Measurements from ENCODE around the gene HAUS1. TPM values are rescaled to one million over a fixed set of nuclear protein-coding genes. Genes with fewer than 3 reads are reported as not detected.

The HAUS1 gene
- total and polyA plus RNA-seq, 3 donors from 2014 or later = 20.5 to 31.1 (median 25.0) TPM

DNA sequence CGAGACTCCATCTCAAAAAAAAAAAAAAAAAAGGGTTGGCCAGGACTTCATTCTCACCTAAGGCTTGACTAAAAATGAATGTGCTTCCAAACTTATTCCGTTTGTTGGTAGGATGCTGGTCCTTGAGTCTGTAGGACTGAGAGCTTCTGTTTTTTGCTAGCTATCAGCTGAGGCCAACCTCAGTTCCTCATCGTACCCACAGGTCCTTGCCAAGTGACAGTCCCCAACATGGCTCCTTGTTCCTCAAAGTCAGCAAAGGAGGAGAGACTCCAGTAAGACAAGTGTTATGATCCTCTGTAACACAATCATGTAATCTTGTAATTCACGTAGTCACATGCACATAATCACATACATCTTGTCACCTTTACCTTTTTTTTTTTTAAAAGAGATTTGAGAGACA lies 37.0 kb downstream of the HAUS1 start:
- Histone ChIP-seq H3K4me1 (no peaks in the 10 kb centered on the region), H3K9me3 (no peaks in the 10 kb centered on the region), H3K4me3 (no peak overlapping the region), H3K36me3 (ENCODE audit: low read depth, missing control alignments) (no peaks in the 10 kb centered on the region), H3K27me3 (no peaks in the 10 kb centered on the region), H3K27ac (no peak overlapping the region)
- intact Hi-C loops (cut with DNase I; ENCODE audit: low total_unique reads) = no loop called here
- 88 to 93% methylated on average over 4 of the region's 4 CpGs for WGBS, 2 donors
- TF ChIP-seq POLR2A (IDR thresholded peaks at IDR 0.05) = no peak
- TF ChIP-seq, protein P1, sequence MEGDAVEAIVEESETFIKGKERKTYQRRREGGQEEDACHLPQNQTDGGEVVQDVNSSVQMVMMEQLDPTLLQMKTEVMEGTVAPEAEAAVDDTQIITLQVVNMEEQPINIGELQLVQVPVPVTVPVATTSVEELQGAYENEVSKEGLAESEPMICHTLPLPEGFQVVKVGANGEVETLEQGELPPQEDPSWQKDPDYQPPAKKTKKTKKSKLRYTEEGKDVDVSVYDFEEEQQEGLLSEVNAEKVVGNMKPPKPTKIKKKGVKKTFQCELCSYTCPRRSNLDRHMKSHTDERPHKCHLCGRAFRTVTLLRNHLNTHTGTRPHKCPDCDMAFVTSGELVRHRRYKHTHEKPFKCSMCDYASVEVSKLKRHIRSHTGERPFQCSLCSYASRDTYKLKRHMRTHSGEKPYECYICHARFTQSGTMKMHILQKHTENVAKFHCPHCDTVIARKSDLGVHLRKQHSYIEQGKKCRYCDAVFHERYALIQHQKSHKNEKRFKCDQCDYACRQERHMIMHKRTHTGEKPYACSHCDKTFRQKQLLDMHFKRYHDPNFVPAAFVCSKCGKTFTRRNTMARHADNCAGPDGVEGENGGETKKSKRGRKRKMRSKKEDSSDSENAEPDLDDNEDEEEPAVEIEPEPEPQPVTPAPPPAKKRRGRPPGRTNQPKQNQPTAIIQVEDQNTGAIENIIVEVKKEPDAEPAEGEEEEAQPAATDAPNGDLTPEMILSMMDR (IDR thresholded peaks at IDR 0.05) = no peak
- no peak for DNase-seq

DNA sequence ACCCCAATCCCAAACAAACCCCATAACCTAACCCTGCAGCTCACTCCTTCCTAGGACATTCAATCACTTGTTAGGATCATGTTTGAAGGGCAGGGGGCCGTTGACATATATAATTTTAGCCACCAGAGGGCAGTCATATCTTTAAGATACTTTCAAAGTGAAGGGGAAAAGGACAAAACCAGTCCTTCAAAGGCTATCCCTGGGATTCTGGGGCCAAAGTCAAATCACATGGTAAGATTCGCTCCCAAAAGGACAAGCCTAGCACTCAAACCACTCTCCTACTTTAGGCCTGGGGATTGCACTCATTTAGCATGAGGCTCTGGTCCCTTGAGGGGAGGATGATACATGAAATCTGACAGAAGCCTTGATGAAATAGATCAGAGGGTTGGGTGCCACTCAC lies 44.6 kb downstream of the HAUS1 start:
- intact Hi-C loops (cut with DNase I; ENCODE audit: low total_unique reads) = no loop called here
- H3K4me1 ChIP-seq = peaks cover 2% of the 10 kb centered on the region
- WGBS, 2 donors = 14 to 37% methylated on average over 2 of the region's 2 CpGs

DNA sequence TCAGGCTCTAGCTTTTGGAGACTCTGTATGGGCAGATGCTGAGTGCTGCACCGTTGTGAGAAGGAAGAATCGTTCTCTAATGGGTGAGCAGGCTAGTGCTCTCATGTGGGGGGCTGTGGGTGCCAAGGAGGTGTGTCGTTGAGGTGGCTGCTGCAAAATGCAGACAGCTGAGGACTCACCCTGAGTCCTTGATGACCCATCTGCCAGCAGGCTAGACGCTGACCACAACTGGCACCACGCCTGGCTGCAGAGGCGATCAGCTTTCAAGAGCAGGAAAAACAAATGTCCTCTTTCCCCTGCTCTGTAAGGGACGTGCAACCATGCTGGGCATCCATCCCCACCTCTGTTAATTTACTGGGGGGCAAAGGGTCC lies 48.2 kb downstream of the HAUS1 start:
- WGBS, 2 donors = 63 to 65% methylated on average over 6 to 7 of the region's 7 CpGs
- H3K9me3 ChIP-seq = no peaks in the 10 kb centered on the region

More for the DNA sequence above, 44.6 kb downstream of the HAUS1 start:
- no peak for TF ChIP-seq POLR2A (IDR thresholded peaks at IDR 0.05)
- TF ChIP-seq, protein P1 (IDR thresholded peaks at IDR 0.05) = peak; percentile 65 to 76 (median 71)
- Histone ChIP-seq H3K36me3 (ENCODE audit: low read depth, missing control alignments) (no peaks in the 10 kb centered on the region), H3K27me3 (no peaks in the 10 kb centered on the region), H3K27ac (no peak overlapping the region), H3K4me3 (no peak overlapping the region), H3K9me3 (no peaks in the 10 kb centered on the region)
- DNase-seq = peak; percentile 78

DNA sequence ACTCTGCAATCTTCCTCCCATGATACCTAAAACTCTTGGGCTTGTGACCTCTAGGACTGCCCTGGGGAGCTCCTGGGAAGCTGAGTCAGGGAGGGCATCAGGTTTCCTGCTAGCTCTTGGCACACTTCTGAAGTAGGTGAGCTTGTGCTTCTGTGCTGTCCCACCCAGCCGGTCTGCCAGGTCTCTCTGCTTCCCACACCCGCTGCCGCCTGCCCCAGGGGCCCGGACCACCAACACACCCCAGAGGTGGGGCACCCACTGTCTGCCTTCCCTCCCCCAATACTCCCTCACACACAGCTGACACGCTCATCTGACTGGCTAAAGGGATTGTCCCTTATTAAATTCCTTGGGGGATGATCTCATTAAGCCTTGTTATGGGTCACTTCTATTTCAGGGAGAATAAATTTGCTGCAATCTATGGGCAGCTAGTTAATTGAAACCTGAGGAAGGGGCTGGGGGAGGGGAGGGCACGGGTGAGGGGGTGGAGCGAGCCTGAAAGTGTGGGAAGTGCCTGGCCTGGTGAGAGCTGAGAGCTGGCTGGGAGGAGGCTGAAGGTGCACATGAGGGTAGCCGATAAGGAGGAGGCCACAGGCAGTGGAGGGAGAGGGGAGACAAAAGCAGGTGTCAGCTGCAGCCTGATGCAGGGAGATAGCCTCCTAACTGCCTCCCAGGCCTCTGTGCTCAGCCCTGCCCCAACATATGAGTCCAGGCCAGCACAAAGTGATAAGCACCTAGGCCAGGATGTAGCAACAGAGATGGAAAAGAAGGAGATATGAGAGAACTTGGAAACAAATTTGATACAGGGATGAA lies 48.8 kb downstream of the HAUS1 start:
- Histone ChIP-seq H3K27ac (peak overlapping the region; percentile 15 to 59), H3K4me3 (no peak overlapping the region), H3K27me3 (no peaks in the 10 kb centered on the region), H3K4me1 (peaks cover 21% of the 10 kb centered on the region), H3K36me3 (ENCODE audit: low read depth, missing control alignments) (no peaks in the 10 kb centered on the region), H3K9me3 (no peaks in the 10 kb centered on the region)
- 56 to 62% methylated on average over 6 to 8 of the region's 8 CpGs for WGBS, 2 donors
- DNase-seq = peak; percentile 74
- intact Hi-C loops (cut with DNase I; ENCODE audit: low total_unique reads) = no loop called here
- TF ChIP-seq, protein P1 (IDR thresholded peaks at IDR 0.05) = no peak

More for the DNA sequence above, 48.2 kb downstream of the HAUS1 start:
- TF ChIP-seq, protein P1 (IDR thresholded peaks at IDR 0.05) = no peak
- TF ChIP-seq POLR2A (IDR thresholded peaks at IDR 0.05) = no peak
- peak; percentile 62 for DNase-seq
- Histone ChIP-seq H3K27ac (peak overlapping the region; percentile 15 to 59), H3K4me1 (peaks cover 18% of the 10 kb centered on the region), H3K36me3 (ENCODE audit: low read depth, missing control alignments) (no peaks in the 10 kb centered on the region), H3K4me3 (no peak overlapping the region), H3K27me3 (no peaks in the 10 kb centered on the region)
- intact Hi-C loops (cut with DNase I; ENCODE audit: low total_unique reads) = no loop called here

DNA sequence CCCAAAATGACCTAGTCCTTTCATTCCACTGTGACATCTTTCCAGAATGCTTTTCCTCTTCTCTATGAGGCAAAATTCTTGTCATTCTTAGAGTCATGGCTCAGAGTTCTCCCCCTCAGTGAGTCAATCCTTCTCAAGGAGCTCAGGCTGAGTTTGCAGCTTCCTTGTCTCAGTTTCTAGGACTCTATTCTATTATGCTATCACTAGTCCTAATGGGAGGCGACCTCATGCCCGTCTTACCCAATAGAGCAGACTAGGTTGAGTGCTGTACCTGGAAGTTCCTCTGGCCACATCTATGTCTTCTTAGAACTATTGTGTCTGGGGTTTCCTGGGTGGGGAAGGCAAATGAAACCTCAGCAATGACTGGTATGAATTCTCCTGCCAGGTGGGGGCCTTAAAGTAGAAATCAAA lies 51.5 kb downstream of the HAUS1 start:
- intact Hi-C loops (cut with DNase I; ENCODE audit: low total_unique reads) = no loop called here

More for the DNA sequence above, 51.5 kb downstream of the HAUS1 start:
- Histone ChIP-seq H3K9me3 (no peaks in the 10 kb centered on the region), H3K4me1 (peaks cover 25% of the 10 kb centered on the region), H3K4me3 (no peak overlapping the region), H3K36me3 (ENCODE audit: low read depth, missing control alignments) (no peaks in the 10 kb centered on the region), H3K27me3 (no peaks in the 10 kb centered on the region), H3K27ac (no peak overlapping the region)
- WGBS, 2 donors = 59 to 80% methylated on average over 2 of the region's 2 CpGs
- DNase-seq = no peak
- TF ChIP-seq POLR2A (IDR thresholded peaks at IDR 0.05) = no peak
- TF ChIP-seq, protein P1 (IDR thresholded peaks at IDR 0.05) = no peak
